NCI-H226 (cell line): Measurements from ENCODE around the gene TGM1.

Experiments used
- DNase-seq: peaks from one replicate; pipeline ENCODE4 v3.0.0-alpha.2; 2015

The TGM1 gene

GRCh38 chr14:24291446-24292117 is 28.6 kb upstream of the TGM1 start:
- no peak for DNase-seq

DNA sequence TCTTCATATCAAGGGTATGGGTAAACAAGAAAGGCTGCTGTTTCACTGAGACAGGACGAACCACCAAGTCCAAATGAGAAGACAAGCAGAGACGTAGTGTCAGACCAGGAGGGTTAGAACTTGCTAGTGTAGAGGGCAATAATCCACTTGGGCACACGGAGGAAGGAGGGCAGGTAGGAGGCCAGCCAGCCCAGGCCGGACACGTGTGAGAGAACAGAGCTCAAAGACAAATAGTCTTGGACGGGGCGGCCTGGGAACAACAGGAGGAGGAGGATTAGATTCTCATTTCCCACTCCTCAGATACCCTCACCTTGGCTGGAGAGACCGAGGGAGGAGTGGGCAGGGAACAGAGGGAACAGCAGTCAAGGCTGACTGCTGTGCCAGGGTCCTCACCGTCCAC is 27.8 kb upstream of the TGM1 start:
- no peak for DNase-seq

DNA sequence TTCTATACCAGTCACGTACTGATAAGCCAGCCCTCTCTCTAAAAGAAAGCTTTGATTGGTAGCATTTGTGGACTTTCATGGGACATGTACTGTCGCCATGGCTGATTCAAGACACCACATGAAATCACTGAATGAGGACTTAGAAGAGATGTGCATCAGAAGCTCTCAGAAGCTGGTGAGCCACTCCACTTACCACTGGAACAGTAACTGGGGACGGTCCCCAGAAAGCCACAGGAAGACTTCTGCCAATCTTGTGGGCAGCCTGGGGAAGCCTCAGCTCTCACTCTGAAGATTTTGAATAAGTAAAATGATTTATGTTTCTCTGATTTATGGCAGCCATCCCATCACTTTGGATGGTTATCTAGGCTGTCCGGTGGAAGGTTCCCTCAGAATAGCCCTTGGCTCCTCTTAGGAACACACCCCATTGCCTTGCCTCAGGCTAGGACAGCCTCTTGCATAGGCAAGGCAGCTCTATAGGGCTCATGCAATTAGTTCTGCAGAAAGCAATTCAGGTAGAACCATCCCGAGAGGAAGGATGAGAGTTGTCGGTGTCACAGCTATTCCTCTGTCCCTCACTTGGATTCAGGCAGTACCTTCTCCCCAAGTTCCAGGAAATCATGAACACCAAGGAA is 26.8 kb upstream of the TGM1 start:
- DNase-seq, result no peak

DNA sequence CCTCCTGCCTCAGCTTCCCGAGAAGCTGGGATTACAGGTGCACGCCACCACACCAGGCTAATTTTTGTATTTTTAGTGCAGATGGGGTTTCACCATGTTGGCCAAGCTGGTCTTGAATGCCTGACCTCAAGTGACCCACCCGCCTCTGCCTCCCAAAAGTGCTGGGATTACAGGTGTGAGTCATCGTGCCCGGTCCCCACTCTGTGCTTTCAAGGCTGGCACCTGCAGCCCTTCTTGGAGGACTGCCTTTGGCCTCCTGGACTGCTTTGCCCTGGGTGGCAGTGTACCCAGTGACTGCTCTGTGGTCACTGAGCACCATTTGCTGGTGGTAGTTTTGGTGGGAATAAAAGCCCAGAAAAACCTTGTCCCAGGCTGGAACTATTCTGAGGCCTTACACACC is 24.0 kb upstream of the TGM1 start:
- DNase-seq, result no peak

GRCh38 chr14:24285351-24285750 is 22.4 kb upstream of the TGM1 start:
- no peak for DNase-seq

- DNase-seq, result no peak
Measured at GRCh38 chr14:24284501-24285035, 21.6 kb upstream of the TGM1 start.

GRCh38 chr14:24283796-24284460 is 21.0 kb upstream of the TGM1 start:
- DNase-seq, result no peak

DNA sequence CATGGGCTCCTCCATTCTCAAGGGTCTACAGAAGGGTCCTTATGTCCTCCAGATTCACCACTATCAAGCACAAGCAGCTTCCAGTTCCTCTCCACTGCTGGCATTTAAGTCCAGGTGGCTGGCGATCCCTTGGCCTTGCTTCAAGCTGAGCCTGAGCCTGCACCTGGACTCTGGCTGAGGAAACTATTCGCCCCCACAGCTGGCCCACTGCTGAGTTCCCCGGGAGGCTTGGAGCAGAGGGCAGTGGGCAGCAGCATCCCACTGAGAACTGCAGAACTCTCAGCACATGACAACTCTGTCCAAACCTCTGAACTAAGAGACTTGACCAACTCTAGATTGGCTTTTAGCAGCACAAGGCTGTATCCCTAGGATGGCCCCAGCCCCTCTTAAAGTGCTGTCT is 19.8 kb upstream of the TGM1 start:
- DNase-seq, result no peak

- DNase-seq, result no peak
Measured at GRCh38 chr14:24281636-24282035, 18.7 kb upstream of the TGM1 start.

- DNase-seq, result no peak
Measured at GRCh38 chr14:24280797-24281460, 18.0 kb upstream of the TGM1 start.

GRCh38 chr14:24279301-24280186 is 16.6 kb upstream of the TGM1 start:
- peak; percentile 30 for DNase-seq

DNA sequence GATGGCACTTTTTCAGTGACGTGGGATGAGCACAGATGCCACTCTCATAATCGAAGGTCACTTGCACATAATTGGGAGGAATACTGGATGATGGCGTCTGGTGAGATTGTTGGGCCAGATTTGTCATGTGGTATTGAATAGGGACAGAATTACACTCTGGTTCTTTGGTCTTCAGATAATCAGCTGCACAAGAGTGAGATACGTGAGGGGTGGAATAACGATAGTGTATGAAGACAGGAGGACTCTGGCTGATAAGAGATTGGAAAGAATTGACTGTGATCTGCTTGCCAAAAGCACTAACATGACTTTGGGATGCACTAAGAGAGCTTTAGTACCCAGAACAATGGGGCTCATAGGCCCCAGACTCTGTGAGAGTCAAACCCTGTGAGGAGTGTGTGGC is 15.4 kb upstream of the TGM1 start:
- DNase-seq, result no peak

DNA sequence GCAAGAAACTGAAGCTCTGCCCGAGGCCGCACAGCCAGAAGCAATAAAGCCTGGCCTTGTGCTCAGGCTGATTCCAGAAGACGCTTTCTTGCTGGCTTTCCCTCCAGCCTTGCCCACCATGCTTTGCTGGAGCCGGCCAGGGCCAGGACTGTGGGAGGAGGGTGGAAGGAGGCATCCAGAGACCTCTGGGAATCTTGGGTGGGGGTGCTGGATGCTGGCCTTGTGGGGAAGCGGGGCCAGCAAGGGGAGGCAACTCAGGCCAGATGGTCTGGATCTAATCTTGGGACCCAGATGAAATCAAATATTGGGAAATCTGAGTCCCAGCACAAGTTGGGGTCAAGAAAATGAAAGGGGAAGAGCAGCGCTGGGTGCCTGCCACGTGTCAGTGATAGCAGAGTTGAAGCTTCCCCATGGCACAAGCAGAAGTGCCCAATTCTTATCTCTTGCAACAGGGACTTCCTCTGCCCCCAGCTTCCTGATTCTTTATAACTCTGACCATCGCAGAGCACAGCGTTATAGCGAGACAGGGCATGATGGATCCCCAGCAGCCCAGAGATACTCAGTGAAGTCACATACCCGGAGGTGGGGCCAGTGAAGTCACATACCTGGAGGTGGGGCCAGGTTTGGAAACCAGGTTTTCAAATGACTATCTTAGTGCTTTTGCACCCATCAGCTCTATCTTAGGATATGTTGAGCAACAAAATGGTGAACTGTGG is 14.8 kb upstream of the TGM1 start:
- DNase-seq, result no peak

DNA sequence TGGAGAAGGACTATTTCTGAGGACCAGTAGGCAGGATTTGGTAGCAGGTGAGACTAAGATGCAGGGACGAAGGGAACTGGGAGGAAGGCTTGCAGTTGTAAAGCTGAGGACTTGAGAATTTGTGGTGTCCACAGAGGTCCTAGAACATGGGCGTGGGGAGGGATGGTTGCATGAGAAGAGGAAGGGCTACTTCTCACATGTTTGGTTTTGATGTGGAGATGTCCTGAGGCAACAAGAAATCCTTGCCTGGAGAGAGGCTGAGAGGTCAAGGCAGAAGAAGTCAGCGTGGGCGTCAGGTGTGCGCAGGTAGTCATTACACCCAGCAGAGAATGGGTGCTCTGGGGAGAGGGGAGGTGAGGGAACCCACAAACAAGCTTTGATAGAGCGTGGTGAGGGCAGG is 14.1 kb upstream of the TGM1 start:
- no peak for DNase-seq

DNA sequence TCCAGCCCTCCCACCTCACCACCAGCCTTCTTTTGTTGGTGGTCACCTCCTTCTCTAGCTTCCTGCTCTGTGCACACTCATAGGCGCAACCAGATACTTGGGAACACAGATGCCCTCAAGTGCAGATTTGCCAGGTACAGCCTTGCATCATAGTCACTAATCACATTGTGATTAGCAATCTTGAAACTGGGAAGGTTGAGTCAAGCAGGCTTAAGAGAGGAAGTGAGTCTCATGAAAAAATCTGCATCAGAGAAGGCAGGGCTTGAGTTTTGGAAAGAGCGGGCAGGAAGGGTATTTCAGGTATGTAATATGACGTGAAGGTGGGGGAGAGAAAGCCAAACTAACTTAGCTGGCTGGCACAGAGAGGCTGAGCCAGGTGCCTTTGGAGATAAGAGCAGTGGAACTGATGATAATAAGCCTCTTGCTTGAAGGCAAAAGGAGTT is 11.1 kb upstream of the TGM1 start:
- DNase-seq, result peak; percentile 98

- no peak for DNase-seq
Measured at GRCh38 chr14:24273422-24273998, 10.5 kb upstream of the TGM1 start.

DNA sequence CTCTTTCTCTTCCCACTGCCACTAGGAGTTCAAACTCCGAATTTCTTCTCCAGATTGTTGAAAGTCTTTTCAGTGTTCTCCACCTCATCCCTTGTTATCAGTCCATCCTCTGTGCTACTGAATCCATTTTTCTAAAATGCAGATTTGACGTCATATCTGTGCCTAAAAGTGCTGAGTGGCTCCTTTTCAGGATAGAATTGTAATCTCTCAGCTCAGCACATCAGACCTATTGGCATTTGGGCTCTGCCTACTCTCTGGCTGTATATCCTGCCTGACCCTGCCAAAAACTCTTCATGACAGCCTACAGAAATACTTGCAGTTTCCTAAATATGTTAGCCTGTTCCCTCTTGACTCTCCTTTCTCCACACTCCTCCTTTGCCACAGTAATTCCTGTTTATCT is 9.5 kb upstream of the TGM1 start:
- DNase-seq, result no peak

DNA sequence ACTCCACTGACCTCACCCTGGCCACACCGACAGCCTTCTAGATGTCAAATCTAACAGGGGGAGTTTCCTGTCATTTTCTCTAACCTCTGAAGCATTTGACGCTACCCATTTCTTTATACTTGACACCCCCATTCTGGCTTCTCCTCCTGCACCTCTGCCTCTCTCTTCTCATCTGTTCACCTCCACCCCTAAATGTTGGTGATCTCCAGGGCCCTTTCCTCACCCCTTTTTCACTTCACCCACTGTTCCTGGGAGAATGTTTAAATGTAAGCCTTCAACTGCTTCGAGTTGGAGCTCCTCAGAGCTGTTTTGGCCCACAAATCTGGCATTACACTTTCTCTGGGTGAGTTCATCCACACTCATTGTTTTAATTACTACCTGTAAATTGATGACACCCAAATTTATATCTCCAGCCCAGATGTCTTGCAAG is 8.9 kb upstream of the TGM1 start:
- no peak for DNase-seq

DNA sequence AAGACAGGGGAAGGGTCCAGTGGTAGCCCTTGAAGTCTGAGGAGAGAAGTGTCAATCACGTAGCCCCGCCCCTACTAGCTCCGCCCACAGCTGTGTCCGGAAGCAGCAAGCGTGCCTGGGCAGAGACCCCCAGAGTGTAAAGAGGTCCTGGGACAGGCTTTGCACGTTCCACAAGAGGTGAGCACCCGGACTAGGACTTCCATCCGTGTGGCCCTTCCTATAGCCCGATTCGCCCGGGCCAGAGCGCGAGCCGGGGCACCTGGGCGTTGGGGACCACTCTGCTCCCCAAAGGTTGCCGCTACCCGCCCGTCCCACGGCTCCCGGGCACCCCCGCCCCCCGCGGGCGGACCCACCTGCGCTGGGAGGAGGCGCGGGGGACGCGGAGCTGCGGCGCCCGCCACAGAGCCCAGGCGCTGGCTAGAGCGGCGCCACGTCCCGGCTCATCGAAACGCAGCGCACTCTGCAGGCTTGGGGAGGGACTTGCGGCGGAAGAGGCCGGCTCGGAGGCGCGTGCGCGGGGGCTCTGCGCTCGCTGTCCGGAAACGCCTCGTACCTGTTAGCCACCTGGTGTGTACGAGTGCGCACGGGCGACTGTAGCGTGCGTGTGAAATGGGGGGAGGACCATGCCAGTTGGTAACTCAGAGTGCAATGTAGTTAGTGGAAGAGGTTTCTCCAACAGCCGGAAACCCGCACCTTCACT is 8.3 kb upstream of the TGM1 start, which contains the start of gene RABGGTA:
TSS of gene RABGGTA (minus strand) at position 464 of the 700 bp plus-strand sequence. CDS start 482 bp downstream, outside the sequence.
- peak; percentile 86 for DNase-seq

- DNase-seq, result no peak
Measured at GRCh38 chr14:24270537-24271133, 7.7 kb upstream of the TGM1 start.
